Activated CD8-positive, alpha-beta memory T cell treated with anti-CD3 and anti-CD28 coated beads for 24 hours (primary cell): ENCODE results near the gene C1orf116.

Source experiments
- DNase-seq: peaks from one replicate; pipeline ENCODE4 v3.0.0-alpha.2; 2020

C1orf116 gene

DNA sequence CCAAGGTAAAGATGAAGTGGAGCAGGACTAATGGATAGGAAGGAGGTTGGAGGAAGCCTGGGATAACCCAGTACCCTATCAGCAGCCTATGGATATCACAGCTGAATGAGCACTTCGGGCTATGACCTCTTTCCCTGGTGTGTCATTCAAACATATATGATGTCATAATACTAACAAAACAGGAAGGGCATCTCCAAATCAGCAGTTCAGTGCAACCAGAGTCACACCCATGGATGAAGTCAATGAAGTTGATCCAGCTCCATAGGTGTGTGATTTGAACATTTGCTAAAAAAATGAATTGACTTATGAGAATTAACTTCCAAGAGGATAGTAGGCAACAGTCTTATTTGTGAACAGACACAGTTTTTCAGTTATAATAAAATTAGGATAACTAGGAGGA is 1.7 kb upstream of the C1orf116 start:
- DNase-seq: no peak

DNA sequence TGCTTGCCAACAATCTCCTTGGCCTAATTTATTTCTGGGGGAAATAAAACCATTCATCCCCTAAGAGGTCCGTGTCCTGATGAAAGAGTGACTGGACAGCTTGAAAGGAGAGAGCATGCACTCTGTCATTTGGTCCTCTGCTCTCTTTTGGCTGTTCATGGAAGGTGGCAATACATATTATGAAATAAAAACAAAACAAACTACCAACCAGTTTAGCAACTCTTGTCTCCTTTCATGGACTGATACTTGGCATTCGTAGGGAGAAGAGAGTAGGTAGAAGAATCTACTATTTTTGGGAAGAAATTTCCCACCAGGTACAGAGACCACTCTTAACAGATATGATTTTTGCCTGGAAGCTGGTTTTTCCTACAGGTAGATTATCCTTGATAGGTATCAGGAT is 746 bp upstream of the C1orf116 start:
- DNase-seq: no peak

DNA sequence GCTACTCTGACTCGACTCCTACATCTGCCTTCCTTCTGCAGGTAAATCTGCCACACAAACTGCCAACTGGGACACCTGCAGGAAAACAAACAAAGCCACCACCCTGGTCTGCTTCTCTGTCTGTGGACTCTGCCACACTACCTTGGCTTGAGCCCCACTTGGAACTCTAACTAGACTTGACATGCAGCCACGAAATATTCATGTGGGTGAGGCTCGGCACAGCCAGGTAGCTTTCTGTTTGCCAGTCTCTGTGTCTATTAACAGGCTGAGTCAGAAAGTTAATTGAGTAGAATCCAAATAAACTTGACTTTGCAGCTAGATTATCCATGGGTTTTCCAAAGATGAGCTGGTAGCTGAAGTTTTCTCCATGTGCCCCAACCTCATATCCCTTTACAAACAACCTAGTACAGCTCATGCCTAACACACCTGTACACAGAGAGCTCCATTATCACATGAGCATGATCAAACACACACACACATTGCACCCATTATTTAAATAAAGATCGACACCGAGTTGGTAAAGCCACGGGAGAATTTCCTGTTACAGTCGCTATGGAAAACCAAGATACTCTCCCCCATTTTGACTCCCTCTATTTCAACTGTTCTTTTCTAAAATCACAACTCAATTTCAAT is 808 bp downstream of the C1orf116 start:
- DNase-seq: no peak

DNA sequence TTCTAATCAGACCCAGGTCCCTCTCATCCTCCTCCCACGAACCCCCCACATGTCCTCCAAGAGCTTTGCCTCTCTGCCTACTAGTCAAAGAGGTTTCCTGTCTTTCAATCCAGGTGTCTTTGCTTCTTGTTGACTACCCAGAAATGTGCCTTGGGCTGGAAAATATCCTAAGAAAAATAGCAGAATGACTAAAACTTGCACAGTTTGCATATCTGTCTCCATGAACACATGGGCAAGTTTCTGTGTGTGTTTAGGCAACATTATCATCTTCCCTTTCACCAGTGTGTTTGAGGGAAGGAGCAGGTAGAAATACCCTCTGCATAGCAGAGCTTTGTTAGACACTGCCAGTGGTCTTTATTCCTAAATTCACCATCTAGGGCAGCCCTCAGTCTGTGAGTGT is 1.5 kb downstream of the C1orf116 start:
- DNase-seq: no peak

DNA sequence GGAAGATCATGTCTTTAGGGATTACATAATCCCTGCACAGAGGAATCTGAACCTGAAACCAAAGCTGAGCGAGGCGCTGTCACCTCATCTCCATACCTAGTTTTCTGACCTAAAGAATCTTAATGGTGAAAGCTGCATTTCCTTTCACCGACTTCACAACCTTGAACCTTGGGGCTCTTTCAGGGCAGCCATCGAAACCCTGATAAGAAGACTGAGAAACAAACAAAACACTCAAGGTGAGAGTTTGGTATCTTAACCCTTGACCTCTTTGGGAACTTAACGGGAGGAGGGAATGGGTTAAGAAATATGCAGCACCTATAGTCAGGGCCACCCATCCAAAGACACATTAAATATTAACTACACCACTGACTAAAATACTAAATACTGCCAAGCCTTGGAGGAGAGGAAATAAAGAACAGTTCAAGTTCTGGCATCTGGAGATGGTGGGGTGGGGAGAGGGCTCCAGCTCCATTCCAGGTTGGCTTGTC is 2.0 kb downstream of the C1orf116 start:
- DNase-seq: no peak

DNA sequence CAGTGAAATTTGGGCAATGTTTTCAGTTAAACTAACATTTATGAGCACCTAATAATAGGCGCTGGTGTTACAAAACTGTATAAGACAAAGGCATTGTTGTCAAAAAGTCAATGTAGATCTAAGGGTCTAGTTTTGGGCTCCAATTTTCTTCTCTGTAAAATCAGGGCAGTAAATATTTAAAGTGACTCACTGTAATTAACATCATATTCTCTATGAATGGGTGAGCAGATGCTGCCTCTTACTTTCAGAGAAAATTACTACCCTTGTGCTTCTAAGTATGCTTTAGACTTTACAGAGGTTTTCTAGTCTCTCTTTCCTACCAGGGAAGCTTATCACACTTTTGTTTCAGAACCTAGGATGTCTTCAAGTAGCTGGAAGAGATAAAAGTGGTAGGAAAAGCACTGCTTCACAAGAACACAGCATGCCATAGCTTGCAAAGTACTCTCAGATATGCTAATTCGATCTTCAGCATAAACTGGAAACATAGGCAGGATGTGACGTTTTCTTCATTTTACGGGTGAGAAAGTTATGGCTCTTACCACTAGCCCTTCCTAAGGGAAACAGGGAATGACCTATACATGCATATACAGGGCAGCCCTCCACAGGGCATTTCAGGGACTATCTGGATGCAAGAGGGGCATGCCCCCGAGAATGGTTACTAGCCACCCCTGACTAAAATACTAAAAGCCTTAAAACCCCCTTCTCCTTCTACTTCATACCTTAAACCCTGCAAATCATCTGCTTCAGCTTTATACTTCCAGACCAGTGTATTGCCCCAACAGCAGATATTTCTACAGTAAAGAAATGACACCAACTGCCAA is 2.6 kb downstream of the C1orf116 start:
- no peak for DNase-seq

DNA sequence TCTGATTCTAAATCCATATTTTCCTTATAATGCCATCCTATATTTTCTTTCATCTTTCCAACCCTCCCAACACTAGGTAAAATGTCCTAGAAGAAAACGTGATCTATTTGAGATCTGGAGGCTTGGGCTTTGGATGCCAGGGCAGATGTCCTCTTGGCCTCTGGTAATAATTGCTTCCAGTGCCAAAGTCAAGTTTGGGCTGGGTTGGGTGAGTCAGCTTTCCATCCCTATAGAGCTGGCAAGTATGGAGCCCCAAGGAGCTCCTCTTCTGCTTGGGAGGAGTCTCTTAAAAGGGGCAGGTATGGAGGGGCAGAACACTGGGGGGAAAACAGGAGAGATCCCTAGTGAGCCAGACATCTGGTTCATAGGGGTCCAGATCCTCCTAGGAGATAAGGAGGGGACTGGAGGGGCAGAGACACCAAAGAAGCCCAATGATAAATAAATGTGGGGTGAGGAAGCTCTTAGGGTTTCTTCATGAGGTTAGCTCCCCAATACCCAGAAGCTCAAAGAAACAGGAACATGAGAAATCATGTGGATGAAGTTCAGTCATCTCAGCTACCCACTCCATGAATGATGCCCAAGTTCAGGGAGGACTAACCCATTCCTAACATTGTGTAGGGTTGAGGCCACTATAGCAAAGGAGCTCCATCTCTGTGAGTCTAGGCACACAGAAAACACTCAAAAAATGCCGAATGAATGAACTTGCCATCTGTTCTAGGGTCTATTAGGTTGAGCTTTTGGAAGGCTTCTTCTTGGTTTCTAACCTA is 3.5 kb downstream of the C1orf116 start:
- no peak for DNase-seq

DNA sequence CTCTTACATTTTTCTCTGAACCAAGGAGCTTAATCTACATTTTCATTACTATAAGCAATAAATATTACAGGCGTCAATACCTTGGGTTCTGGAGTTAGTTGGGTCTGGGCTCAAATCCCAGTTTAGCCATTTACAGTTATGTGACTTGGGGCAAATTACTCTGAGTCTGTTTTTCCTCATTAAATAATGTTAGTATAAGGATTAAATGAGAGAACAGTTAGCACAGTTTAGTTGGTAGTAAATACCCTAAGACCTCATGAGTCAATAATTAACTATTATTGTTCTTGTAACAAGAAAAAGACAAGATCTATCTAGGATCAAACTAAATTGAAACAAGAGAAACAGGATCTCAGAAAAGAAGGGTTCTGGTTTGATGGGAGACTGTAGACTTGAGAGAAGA is 4.6 kb downstream of the C1orf116 start:
- no peak for DNase-seq

DNA sequence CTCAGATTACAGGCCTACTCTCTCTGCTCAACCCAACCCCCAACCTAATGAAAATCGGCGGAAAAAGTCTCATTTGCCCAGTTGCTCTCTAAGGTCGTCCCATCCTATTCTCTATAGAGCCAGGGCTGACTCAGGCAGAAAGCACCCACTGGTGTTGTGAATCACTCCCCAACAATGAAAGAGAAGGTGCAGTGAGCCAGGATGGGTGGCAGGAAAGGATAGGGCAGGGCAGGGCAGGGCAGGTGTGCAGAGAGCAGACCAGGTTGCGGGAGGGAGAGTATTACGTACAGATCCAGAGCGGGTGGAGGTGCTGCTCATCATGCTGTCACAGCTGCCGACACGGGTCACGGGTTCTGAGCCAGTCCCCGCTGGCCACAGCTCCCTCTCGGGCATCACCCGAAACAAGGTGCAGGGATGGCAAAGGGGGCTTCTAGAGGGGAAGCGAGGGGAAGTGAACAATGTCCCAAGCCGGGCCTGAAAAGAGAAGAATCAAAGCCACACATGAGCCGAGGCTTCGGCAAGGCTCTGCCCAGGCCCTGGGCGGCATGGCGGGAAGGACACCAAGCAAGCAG is 5.3 kb downstream of the C1orf116 start:
- DNase-seq: no peak

DNA sequence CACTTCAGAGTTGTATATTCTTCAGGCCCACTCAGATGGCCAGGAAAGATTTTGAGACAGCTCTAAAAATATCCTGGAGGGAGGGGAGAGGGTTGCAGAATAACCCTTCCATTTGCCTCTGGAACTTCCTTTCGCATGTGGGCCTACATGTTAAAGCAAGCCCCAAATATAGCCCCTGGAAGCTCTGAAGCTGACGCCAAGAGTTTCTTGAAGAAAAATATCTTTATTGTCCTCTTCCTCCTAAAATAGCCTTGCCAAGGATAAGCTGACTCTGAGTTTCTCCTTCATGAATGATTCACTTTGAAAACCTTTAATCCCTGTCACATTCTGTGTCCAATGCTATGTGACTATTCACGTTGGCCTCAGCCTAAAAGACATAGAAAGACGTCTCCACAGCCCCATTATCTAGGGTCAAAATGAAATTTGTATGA is 6.4 kb downstream of the C1orf116 start:
- no peak for DNase-seq

DNA sequence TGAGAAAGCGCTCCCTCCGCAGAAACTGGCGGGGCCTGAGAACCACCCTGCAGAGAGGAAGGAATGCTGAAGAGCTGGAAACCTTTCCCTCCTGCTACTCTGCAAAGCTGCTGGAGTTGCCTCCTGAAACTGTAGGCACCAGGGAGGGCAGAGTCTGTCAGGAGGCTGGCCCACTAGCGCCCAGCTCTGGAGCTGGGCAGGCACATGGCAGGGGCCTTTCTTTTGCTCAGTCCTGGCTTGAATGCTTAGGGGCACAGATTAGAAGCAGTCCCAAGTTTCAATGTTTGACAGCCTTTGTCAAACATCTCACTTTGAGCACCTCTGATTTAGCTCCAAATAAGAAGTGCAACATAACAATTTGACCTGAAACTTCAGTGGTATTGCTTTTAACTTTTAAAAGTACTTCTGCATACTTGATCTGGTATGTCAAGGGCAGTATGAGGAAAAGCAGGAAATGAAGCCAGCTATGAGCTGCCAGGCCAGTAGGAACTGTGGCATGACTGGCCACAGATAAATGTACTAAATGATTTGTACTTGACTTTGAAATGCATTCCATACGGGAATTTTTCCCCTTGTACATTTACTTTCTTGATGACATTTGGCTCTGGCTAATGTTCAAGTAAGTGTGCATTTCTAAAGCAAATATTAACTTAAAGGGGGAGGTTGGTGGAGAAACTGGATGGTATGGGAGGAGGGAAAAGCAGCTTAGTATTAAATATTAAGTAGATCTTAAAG is 7.2 kb downstream of the C1orf116 start:
- DNase-seq: no peak

DNA sequence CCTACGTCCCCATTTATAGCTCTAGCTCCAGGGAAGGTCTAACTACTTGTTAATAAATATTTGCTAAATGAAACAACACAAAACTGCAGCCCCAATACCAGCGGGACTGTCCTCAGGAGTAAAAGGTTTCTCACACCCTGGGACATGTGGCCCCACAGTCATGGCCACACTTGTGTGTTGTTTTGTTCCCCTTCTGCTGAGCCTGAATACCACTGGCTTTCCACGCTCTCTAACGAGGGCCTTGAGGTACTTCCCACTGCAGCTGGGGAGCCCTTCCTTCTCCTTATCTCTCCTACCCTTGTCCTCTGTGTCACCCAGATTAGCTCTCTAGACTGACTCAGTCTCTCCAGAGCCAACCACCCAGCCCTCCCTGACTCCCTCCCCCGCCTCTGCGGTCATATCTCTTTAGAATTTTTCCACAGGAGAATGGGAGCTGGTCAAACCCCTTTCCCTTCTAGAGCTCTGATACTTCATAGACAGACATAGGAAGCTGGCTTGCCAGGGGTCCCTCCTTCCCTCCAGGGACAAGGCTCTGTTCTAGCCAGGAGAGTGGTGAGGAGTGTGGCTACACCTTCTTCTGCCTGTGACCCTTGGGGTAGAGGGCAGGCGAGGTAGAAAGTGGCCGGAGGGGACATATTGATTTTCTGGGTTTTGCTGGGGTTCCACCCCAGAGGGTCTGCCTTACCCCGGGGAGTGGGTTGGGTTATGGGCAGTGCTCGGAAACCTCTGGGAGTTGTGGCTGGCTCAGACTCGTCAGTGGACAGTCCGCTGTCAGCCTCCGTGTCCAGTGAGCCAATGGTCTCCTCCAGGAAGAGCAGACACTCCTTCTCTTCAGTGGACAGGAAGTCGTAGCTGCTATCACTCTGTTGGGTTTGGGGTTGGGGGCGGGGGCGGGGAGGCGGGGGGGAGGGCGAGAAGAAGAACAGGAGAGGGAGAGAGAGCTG is 8.1 kb downstream of the C1orf116 start:
- no peak for DNase-seq

DNA sequence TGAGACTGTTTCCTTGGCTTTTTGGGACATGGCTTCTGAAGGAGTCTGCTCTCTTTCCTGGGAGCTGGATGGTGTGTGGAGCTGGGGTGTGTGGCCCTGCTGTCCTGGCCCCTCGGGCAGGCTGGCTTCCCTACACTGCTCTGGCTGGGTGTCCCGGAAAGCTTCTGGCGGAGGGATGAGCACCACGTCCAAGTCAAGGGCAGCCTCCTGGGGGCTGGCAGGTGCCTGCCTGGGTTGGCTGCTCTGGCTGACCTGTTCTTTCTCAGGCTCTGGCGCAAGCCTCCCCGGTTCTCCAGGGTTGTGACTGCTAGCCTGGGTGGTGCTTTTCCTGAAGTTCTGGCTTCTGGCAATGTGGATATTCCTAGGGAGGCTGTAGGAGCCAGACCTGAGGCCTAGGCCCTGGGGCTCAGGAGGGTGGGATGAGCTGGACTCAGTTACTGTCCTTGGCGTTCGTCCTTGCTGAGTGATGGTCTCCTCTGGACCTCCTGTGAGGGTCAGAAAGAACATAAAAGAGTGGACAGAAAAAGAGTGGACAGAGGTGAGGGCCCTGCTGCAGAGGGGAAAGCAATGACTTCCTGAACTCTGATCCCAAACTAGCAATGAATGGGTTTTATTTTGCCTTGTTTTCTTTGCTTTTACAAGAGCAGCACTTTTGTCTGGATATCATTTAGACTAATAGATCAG is 9.4 kb downstream of the C1orf116 start:
- DNase-seq: no peak

DNA sequence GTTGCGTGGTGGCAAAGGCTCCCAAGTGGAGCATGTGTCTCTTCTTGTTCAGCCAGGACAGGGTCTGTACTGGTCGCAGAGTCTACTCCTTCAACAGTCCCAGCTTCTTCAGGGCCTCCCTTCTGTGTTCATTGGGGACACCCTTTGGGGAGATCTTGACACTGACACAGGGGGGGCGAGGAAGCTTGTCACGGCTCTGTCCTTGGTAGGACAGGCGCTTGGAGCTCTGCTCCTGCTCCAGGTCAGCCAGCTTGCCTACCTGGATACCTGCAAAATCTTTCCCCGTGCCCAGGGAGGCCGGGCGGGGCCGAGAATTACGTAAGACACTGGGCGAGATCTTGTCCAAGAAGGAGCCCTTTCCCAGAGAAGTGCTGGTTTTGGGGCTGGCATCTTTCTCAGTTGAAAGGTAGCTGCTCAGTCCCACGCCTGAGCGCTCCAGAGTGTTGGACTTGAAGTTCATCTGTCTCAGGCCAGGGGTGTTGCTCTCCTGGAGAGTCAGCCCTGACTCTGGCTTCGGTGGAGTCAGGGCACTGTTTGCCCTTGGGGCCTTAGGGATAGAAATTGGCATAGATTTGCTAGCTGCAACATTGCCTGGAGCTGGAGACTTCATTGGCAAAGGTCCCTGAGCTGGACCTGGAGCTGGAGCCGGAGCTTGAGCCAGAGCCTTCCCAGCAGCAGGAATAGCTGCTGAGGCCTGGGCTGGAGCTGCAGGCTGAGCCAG is 10.5 kb downstream of the C1orf116 start:
- no peak for DNase-seq

DNA sequence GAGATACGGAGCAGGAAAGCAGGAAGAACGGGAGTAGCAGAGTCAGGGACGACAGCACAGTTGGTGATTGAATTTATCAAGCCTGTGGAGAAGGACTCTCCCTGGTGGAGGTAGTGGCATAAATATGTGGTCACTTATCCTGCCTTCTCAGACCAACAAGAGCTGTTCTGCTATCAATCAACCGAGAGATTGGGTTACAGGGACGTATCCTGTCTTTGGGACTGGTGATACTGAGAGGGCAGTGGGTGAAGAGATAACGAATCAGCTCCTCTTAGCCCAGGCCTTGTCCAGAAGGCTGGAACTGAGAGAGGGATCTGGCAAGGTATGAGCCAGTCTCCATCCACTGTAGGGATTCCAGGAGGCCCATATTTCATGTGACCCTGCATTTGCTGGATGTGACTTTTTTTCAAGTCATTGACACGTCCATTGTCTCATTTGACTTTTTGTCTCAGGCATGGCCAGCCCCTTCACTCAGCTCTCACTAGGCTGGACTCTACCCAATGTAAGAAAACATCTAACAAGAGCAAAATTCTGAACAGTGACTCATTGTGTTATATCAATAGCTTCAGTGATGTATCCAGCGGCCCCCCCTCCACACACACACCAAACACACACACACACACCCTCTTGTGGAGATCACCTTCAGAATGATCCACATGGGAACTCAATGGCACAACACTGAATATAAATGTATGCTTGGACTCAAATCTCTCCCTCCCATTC is 11.3 kb downstream of the C1orf116 start:
- DNase-seq: no peak

DNA sequence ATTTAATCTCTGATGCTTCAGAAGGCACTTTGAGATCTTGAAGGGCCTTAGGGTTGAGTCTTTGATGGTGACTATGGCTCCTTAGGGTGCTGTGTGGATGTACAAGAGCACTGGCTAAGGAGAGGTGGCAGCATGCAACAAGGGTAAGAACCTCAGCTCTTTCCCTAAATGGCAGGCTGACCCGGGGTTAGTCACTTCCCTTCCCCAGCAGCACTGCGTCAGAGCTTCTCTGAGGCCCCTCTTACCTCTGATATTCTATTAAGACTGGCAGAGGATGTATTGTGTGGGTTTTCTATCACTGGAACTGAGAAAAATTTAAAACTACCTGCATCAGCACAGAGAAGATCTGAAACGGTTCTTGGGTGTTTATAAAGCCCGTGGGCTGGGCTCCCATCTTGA is 11.8 kb downstream of the C1orf116 start:
- no peak for DNase-seq

DNA sequence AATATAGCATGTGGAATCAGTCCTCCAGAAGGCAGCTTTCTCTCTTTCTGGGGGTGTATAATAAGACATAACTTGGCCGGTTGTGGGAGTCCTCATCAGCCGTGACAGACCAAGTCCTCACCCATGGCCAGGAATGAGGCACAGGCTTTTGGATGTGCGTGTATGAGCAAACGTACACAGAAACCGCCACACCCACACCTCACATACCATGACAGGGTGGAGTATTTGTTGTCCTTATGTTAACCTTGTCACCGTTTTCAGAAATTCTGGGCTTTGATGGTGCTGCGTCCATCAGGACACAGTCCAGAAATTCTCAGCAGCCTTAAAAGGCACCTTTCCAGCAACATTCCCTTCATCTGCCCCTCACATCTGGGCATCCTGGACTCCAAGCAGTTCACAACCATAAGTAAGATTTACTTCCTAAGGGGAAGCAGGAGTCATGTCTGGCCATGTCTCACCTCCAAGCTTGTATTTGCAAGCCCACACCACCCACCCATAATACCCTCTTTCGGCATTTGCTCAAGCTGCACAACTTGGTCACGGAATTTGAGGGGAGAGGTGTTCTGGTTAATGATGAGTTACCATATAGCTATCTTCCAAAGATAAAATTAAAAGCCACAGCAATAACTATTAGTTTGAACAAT is 12.4 kb downstream of the C1orf116 start:
- DNase-seq: no peak

DNA sequence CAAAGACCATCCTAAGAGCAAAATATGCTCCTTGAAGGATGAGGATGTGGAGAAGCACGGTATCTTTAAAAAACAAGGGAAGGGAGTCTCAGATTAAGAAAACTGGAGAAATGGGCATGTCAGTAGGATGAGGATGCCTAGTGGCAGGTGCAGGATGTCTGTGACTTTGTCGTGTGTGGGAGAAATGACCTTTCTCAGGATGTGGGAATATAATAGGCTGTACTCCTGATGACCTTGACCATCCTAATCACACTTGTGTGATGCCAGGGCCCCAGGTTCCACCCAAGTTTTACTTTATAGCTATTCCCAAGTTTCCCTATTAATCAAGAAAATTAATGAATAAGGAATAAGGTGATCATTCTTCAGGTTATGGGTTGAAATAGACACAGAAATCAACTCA is 12.9 kb downstream of the C1orf116 start:
- no peak for DNase-seq

DNA sequence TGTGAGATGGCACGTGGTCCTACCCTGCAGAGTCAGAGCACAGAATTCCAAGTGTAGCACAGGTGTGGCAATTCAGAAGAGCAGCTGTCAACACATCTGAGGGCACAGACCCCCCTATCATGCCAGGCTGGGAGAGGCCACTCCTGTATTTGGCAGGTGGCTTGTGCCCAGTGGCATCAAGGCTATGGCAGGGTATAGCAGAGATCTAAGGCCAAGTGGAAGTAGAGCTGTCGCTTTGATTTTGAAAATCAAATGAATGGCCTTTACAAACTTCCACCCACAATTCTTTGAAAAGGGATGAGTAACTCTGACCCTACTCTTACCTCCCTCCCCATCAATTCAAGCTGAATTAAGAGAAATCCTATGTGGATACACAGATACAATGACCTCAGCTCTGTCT is 13.4 kb downstream of the C1orf116 start:
- no peak for DNase-seq
